T-helper 2 cell treated with Interferon-gamma antibody and Interleukin-4, amounts not matched to agents 5 μg/mL and 100 μg/mL, for 36 hours (primary cell): ENCODE data around the gene MCF2L2.
"Not testable (repeated sequence)": the region's sequence is repeated elsewhere in the genome, so short reads cannot be mapped to it uniquely, and the experiment has no call there.

ENCODE experiments used
- DNase-seq: peaks from one replicate; pipeline ENCODE4 v3.0.0; 2021; ENCODE audit warnings: low spot score
- H3K27ac Mint-ChIP-seq: one replicate; pipeline ENCODE4 v1.8.0; 2021; ENCODE audit warnings: mild to moderate bottlenecking, mixed read lengths
- H3K27me3 Mint-ChIP-seq: one replicate; pipeline ENCODE4 v1.8.0; 2021; ENCODE audit warnings: low read depth, mixed read lengths
- H3K36me3 Mint-ChIP-seq: one replicate; pipeline ENCODE4 v1.8.0; 2021; ENCODE audit warnings: low read depth, mixed read lengths
- H3K4me1 Mint-ChIP-seq: one replicate; pipeline ENCODE4 v1.8.0; 2021; ENCODE audit warnings: low read depth, mixed read lengths
- H3K4me3 Mint-ChIP-seq: one replicate; pipeline ENCODE4 v1.8.0; 2022; ENCODE audit warnings: mild to moderate bottlenecking, moderate library complexity, mixed read lengths
- H3K9me3 Mint-ChIP-seq: one replicate; pipeline ENCODE4 v1.8.0; 2021; ENCODE audit warnings: mixed read lengths

MCF2L2 gene

DNA sequence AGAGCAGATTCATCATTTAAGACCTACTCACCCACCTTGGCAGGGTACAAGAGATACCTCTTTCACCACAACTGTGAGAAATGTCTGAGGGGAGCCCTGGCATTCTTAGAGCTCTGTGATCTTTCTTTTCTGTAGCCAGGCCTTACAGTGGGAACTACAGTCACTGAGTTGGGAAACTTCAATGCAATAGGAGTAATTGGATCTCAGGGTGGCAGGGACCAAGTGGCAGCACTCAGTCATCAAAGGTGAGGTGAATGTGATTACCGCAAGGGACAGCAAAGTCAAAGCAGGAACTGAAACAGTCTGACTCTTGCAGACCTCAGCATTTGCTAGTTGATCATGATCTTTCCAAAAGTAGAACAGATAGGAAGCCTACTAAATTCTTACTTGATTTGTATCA lies 7.2 kb upstream of the MCF2L2 start:
- peaks cover 3% of the 10 kb centered on the region for H3K27me3 Mint-ChIP-seq
- peaks cover 53% of the 10 kb centered on the region for H3K4me1 Mint-ChIP-seq
- H3K4me3 Mint-ChIP-seq = peak overlapping the region; percentile 2
- peak; percentile 69 for DNase-seq
- no peaks in the 10 kb centered on the region for H3K36me3 Mint-ChIP-seq
- peaks cover 4% of the 10 kb centered on the region for H3K9me3 Mint-ChIP-seq
- peak overlapping the region; percentile 24 for H3K27ac Mint-ChIP-seq

- Mint-ChIP-seq H3K36me3 (no peaks in the 10 kb centered on the region), H3K4me3 (no peak overlapping the region), H3K9me3 (no peaks in the 10 kb centered on the region), H3K4me1 (peaks cover 56% of the 10 kb centered on the region), H3K27ac (no peak overlapping the region), H3K27me3 (peaks cover 3% of the 10 kb centered on the region)
- DNase-seq = no peak
Observed at GRCh38 chr3:183434992-183435391, 6.6 kb upstream of the MCF2L2 start.

DNA sequence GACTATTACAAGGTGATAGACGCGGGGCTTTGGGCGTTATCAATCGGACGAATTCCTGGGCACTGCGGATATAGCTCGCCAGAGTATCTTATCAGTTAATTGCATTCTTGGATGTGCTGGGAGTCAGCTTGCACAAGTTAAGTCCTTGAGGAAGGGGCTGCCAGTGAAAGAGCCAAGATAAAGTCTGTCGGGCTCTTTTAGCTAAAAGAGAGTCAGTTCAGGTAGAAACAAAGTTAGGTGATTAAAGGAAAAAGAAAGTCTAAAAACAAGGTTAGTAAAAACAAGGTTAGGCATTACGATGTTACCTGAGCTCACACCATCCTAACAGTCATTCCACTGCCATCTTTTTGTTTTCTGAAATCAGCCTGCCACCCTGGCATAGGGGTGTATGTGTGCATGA lies 6.1 kb upstream of the MCF2L2 start:
- Mint-ChIP-seq H3K4me1 (peaks cover 56% of the 10 kb centered on the region), H3K4me3 (no peak overlapping the region), H3K27ac (no peak overlapping the region), H3K36me3 (no peaks in the 10 kb centered on the region), H3K9me3 (no peaks in the 10 kb centered on the region), H3K27me3 (peaks cover 3% of the 10 kb centered on the region)
- no peak for DNase-seq

DNA sequence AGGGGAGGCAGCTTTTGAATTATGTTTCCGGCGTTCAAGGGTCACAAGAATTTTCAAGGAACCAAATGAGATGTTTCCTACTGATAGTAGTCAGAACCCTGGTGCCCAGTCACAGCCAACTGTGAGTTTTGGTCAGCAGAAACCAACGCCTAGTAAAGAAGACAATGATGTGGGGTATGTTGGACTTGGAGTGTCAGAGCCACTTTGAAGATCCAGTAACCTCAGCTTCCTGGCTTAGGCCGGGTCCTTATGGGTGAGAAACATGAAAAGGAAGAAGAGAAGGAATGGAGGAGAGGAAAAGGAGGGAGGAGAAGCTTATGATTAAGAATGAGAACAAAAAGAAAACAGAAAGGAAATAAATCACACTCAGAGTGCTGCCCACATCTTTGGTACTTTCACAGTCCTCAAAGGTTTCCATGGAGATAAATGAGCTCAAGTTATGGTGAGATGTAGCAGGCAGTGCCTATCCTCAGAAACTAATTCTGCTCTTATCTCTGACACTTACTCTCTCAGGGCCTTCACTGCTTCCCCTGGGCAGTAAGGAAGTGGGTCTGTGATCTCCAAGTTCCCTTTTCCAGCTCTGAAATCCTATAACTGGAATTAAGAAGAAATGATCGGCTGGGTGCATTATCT lies 2.0 kb upstream of the MCF2L2 start:
- Mint-ChIP-seq H3K4me3 (peak overlapping the region; percentile 13), H3K4me1 (peaks cover 38% of the 10 kb centered on the region)

GRCh38 chr3:183427876-183428446 lies 458 bp downstream of the MCF2L2 start:
- Mint-ChIP-seq H3K4me3 (peak overlapping the region; percentile 83), H3K9me3 (no peaks in the 10 kb centered on the region), H3K27ac (peak overlapping the region; percentile 44), H3K27me3 (peaks cover 14% of the 10 kb centered on the region), H3K4me1 (peaks cover 28% of the 10 kb centered on the region), H3K36me3 (peaks cover 3% of the 10 kb centered on the region)
- DNase-seq = peak; percentile 27

More for the DNA sequence above, 2.0 kb upstream of the MCF2L2 start:
- DNase-seq = peak; percentile 50
- H3K27ac Mint-ChIP-seq = peak overlapping the region; percentile 43
- H3K27me3 Mint-ChIP-seq = peaks cover 11% of the 10 kb centered on the region
- H3K36me3 Mint-ChIP-seq = peaks cover 2% of the 10 kb centered on the region
- H3K9me3 Mint-ChIP-seq = no peaks in the 10 kb centered on the region

DNA sequence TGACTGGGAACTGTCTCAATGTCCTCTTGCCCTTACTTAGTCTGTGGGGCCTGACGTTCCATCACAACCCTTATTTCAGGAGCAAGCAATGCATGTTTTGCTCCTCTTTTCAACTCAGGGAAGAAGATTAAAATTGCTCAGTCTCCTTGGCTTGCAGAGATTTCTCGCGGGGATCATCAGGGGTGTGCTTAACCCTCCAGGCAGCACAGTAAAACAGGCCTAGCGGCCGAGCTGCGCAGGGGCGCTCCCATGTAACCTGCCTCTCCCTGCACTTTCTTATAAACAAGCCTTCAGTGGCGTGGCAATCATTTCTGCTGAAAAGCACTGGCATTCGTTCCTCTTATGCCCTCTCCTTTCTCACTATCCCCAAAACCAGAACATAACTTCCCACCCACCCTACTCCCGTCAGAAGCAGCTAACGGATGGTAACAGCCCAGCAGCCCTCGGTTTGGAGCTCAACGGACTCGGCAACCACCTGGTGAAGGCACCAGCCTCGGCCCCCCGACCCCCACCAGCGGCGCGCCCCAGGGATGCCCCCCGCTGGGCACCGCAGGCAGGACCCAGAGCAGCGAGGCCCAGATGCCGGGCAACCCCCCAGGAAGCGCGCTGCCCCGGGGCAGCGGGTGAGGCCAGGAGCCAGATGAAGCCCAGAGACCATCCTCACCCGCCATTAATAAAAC lies 1.1 kb downstream of the MCF2L2 start:
- Mint-ChIP-seq H3K4me1 (peaks cover 28% of the 10 kb centered on the region), H3K36me3 (peaks cover 3% of the 10 kb centered on the region), H3K9me3 (peaks cover 6% of the 10 kb centered on the region), H3K27ac (peak overlapping the region; percentile 44), H3K27me3 (peaks cover 14% of the 10 kb centered on the region), H3K4me3 (peak overlapping the region; percentile 83)
- DNase-seq = no peak

GRCh38 chr3:183418807-183419206 lies 9.6 kb downstream of the MCF2L2 start:
- H3K27me3 Mint-ChIP-seq, H3K4me1 Mint-ChIP-seq, H3K27ac Mint-ChIP-seq, DNase-seq, H3K4me3 Mint-ChIP-seq: not testable (repeated sequence)
- peaks cover 28% of the 10 kb centered on the region for H3K36me3 Mint-ChIP-seq
- H3K9me3 Mint-ChIP-seq = peaks cover 53% of the 10 kb centered on the region

- peaks cover 11% of the 10 kb centered on the region for H3K27me3 Mint-ChIP-seq
- DNase-seq = no peak
- no peak overlapping the region for H3K27ac Mint-ChIP-seq
- no peaks in the 10 kb centered on the region for H3K4me1 Mint-ChIP-seq
- no peak overlapping the region for H3K4me3 Mint-ChIP-seq
- no peaks in the 10 kb centered on the region for H3K9me3 Mint-ChIP-seq
- H3K36me3 Mint-ChIP-seq = no peaks in the 10 kb centered on the region
Observed at GRCh38 chr3:183411216-183411922, 17.1 kb downstream of the MCF2L2 start.

- no peak overlapping the region for H3K27ac Mint-ChIP-seq
Observed at GRCh38 chr3:183410759-183411158, 17.7 kb downstream of the MCF2L2 start.

DNA sequence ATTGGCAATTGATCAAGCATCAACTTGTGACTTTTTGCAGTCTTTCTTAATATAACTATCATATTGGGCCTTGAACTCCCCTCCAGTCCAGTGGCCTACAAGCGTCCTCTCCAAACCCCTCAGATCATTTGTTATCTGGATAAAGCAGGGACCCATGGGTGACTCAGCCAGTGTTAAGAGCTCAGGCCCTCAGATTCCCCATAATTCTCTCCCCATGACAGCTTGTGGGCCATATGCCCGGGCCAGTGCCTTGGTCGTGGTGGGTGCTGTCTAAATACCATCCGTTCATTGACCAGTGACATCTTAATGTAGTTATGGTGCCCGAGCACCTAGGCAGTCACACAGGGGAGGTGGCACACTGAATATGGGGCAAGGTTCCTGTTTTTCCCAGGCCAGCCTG lies 18.1 kb downstream of the MCF2L2 start:
- Mint-ChIP-seq H3K27ac (no peak overlapping the region), H3K9me3 (no peaks in the 10 kb centered on the region), H3K36me3 (no peaks in the 10 kb centered on the region), H3K27me3 (peaks cover 7% of the 10 kb centered on the region), H3K4me3 (no peak overlapping the region), H3K4me1 (no peaks in the 10 kb centered on the region)
- DNase-seq = no peak

More at GRCh38 chr3:183410759-183411158, 17.7 kb downstream of the MCF2L2 start:
- Mint-ChIP-seq H3K36me3 (no peaks in the 10 kb centered on the region), H3K27me3 (peaks cover 11% of the 10 kb centered on the region), H3K4me1 (no peaks in the 10 kb centered on the region), H3K9me3 (no peaks in the 10 kb centered on the region), H3K4me3 (no peak overlapping the region)
- no peak for DNase-seq

GRCh38 chr3:183409219-183409618 lies 19.2 kb downstream of the MCF2L2 start:
- no peak for DNase-seq

GRCh38 chr3:183401678-183402077 lies 26.7 kb downstream of the MCF2L2 start:
- Mint-ChIP-seq H3K27ac (no peak overlapping the region), H3K9me3 (no peaks in the 10 kb centered on the region), H3K27me3 (no peaks in the 10 kb centered on the region), H3K36me3 (peaks cover 2% of the 10 kb centered on the region), H3K4me1 (peaks cover 7% of the 10 kb centered on the region), H3K4me3 (no peak overlapping the region)
- DNase-seq = no peak

More at GRCh38 chr3:183409219-183409618, 19.2 kb downstream of the MCF2L2 start:
- Mint-ChIP-seq H3K27me3 (peaks cover 2% of the 10 kb centered on the region), H3K36me3 (no peaks in the 10 kb centered on the region), H3K4me1 (peaks cover 3% of the 10 kb centered on the region), H3K9me3 (no peaks in the 10 kb centered on the region), H3K4me3 (no peak overlapping the region), H3K27ac (no peak overlapping the region)

DNA sequence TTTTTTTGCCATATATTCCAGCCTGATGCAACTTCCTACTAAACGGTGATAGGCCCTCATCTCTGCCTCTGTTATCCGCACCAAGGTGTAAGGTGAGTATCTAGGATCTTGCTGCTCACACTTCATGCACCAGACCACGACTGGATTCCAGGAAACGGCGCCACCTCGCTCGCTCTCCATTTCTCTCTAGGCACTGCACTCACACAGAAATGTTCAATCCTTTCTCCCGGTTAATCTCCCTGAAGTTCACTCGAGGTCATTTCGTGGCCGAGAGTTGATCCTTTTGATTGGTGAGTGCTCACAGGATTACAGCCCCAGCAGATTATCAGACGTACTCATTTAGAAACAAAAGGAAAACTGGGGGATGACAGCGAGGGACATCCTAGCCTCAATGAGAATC lies 28.1 kb downstream of the MCF2L2 start:
- Mint-ChIP-seq H3K27me3 (no peaks in the 10 kb centered on the region), H3K27ac (no peak overlapping the region), H3K4me1 (peaks cover 7% of the 10 kb centered on the region), H3K9me3 (no peaks in the 10 kb centered on the region), H3K4me3 (no peak overlapping the region), H3K36me3 (peaks cover 2% of the 10 kb centered on the region)
- no peak for DNase-seq
